Hepatocyte (in vitro differentiated cells): Measurements from ENCODE around the gene GRID1.

Experiments
- EZH2phosphoT487 ChIP-seq: fragments of 200-600 bp; sonication (generic); IDR thresholded peaks from one replicate; pipeline ENCODE4 v1.6.1; 2018; ENCODE audit warnings: antibody characterized with exemption, mild to moderate bottlenecking, low read depth, moderate library complexity; ENCODE audit not compliant: unreplicated experiment, severe bottlenecking
- TF ChIP-seq, protein P1 (sequence below): fragments of 200-600 bp; sonication (generic); IDR thresholded peaks from 2 replicates; pipeline ENCODE4 v1.5.1; 2016; ENCODE audit warnings: antibody characterized with exemption, mild to moderate bottlenecking; ENCODE audit not compliant: poor library complexity

DNA sequence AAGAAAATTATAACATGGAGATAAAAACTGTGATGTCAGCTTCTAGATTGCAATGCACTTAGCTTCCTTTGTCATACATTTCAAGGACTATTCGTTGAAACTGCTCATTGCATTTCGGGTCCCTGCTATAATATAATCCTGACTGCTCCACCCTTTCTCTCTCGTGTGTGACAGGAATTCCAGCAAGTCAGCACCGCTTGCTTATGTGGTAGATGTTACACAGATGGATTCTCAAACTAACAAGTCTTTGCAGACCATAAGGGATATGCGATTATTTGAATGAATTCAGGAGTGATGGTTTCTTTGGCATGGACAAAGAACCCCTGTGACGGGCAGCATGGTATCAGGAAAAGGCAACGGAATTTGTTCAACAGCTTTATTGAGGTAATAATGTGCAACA lies 184.0 kb downstream of the GRID1 start:
- TF ChIP-seq, protein P1, sequence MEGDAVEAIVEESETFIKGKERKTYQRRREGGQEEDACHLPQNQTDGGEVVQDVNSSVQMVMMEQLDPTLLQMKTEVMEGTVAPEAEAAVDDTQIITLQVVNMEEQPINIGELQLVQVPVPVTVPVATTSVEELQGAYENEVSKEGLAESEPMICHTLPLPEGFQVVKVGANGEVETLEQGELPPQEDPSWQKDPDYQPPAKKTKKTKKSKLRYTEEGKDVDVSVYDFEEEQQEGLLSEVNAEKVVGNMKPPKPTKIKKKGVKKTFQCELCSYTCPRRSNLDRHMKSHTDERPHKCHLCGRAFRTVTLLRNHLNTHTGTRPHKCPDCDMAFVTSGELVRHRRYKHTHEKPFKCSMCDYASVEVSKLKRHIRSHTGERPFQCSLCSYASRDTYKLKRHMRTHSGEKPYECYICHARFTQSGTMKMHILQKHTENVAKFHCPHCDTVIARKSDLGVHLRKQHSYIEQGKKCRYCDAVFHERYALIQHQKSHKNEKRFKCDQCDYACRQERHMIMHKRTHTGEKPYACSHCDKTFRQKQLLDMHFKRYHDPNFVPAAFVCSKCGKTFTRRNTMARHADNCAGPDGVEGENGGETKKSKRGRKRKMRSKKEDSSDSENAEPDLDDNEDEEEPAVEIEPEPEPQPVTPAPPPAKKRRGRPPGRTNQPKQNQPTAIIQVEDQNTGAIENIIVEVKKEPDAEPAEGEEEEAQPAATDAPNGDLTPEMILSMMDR = no peak
- TF ChIP-seq EZH2phosphoT487 = no peak
